ENCODE data around the gene TANC2. TPM values are rescaled to one million over a fixed set of nuclear protein-coding genes. Genes with fewer than 3 reads are reported as not detected.

TANC2 gene
- total RNA-seq, 1 experiment from 2014 or later: 53.2 TPM

DNA sequence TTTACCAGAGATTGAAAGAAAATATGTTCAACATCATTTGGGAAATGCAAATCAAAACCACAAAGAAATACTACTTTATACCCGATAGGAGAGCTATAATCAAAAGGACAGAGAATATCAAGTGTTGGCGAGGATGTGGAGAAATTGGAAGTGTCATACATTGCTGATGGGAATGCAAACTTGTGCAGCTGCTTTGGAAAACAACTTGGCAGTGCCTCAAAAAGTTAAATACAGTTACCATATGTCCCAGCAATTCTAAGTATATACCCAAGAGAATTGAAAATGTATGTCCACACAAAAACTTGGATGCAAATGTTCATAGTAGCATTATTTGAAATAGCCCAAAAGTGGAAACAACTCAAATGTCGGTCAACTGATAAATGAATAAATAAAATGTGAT lies 17.0 kb upstream of the TANC2 start (continued):
- TF ChIP-seq, protein P1, sequence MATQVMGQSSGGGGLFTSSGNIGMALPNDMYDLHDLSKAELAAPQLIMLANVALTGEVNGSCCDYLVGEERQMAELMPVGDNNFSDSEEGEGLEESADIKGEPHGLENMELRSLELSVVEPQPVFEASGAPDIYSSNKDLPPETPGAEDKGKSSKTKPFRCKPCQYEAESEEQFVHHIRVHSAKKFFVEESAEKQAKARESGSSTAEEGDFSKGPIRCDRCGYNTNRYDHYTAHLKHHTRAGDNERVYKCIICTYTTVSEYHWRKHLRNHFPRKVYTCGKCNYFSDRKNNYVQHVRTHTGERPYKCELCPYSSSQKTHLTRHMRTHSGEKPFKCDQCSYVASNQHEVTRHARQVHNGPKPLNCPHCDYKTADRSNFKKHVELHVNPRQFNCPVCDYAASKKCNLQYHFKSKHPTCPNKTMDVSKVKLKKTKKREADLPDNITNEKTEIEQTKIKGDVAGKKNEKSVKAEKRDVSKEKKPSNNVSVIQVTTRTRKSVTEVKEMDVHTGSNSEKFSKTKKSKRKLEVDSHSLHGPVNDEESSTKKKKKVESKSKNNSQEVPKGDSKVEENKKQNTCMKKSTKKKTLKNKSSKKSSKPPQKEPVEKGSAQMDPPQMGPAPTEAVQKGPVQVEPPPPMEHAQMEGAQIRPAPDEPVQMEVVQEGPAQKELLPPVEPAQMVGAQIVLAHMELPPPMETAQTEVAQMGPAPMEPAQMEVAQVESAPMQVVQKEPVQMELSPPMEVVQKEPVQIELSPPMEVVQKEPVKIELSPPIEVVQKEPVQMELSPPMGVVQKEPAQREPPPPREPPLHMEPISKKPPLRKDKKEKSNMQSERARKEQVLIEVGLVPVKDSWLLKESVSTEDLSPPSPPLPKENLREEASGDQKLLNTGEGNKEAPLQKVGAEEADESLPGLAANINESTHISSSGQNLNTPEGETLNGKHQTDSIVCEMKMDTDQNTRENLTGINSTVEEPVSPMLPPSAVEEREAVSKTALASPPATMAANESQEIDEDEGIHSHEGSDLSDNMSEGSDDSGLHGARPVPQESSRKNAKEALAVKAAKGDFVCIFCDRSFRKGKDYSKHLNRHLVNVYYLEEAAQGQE (IDR thresholded peaks at IDR 0.05; ENCODE audit: low read depth): no peak
- TF ChIP-seq CEBPB (IDR thresholded peaks at IDR 0.05; ENCODE audit: low read depth): no peak
- TF ChIP-seq, protein P2, sequence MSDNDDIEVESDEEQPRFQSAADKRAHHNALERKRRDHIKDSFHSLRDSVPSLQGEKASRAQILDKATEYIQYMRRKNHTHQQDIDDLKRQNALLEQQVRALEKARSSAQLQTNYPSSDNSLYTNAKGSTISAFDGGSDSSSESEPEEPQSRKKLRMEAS (IDR thresholded peaks at IDR 0.05): no peak
- TF ChIP-seq POLR2A (IDR thresholded peaks at IDR 0.05; ENCODE audit: borderline replicate concordance, extremely low read depth, insufficient read depth, insufficient read length): no peak
- TF ChIP-seq ELF1 (IDR thresholded peaks at IDR 0.05; ENCODE audit: borderline replicate concordance, low read depth): no peak
- TF ChIP-seq JUND (IDR thresholded peaks at IDR 0.05): no peak
- TF ChIP-seq, protein P3, sequence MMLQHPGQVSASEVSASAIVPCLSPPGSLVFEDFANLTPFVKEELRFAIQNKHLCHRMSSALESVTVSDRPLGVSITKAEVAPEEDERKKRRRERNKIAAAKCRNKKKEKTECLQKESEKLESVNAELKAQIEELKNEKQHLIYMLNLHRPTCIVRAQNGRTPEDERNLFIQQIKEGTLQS (IDR thresholded peaks at IDR 0.05): no peak

DNA sequence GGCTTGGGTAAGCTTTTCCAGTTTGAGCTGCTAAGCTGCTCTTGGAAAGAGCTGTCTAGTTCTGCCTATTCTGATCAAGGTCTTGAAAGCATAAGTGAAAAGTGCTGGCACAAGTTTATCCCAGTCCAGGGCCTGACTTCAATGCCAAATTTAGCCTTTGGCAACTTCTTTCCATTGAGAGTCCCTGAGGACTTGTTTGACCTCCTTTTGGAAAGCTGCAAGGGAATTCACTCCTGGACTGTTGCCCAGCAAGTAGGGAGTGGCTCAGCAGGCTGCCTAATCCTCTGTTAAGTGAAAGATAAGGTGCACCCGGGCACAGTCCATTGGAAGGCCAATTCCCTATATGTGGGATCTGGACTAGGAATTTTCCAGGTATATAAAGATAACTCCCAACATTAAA lies 16.0 kb upstream of the TANC2 start:
- no peak overlapping the region for H3K27ac ChIP-seq (ENCODE audit: low read depth, low read length)
- POLR2A ChIA-PET: no interaction called here
- intact Hi-C loops (cut with micrococcal nuclease): no loop called here
- TF ChIP-seq, protein P4, sequence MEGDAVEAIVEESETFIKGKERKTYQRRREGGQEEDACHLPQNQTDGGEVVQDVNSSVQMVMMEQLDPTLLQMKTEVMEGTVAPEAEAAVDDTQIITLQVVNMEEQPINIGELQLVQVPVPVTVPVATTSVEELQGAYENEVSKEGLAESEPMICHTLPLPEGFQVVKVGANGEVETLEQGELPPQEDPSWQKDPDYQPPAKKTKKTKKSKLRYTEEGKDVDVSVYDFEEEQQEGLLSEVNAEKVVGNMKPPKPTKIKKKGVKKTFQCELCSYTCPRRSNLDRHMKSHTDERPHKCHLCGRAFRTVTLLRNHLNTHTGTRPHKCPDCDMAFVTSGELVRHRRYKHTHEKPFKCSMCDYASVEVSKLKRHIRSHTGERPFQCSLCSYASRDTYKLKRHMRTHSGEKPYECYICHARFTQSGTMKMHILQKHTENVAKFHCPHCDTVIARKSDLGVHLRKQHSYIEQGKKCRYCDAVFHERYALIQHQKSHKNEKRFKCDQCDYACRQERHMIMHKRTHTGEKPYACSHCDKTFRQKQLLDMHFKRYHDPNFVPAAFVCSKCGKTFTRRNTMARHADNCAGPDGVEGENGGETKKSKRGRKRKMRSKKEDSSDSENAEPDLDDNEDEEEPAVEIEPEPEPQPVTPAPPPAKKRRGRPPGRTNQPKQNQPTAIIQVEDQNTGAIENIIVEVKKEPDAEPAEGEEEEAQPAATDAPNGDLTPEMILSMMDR (IDR thresholded peaks at IDR 0.05 in 2 of 3, conservative IDR thresholded peaks at IDR 0.05 in 1 of 3; ENCODE audit: borderline replicate concordance in 1 of 3, insufficient read depth in 1 of 3, low read depth in 2 of 3, low read length in 2 of 3): no peak
- TF ChIP-seq CBX3 (IDR thresholded peaks at IDR 0.05; ENCODE audit: low read depth) (peak; percentile 81; the same call in 1 of the 2 replicates), SRF (IDR thresholded peaks at IDR 0.05; ENCODE audit: low read depth) (peak; percentile 74), POLR2AphosphoS5 (IDR thresholded peaks at IDR 0.05; ENCODE audit: low read depth, low read length) (peak; percentile 33; the same call in 1 of the 2 replicates), EGR1 (IDR thresholded peaks at IDR 0.05; ENCODE audit: low read depth) (no peak), TCF7L2 (IDR thresholded peaks at IDR 0.05; ENCODE audit: borderline replicate concordance, extremely low read depth, insufficient read depth, insufficient read length) (peak; percentile 35), CEBPB (IDR thresholded peaks at IDR 0.05; ENCODE audit: low read depth) (no peak), ZFX (IDR thresholded peaks at IDR 0.05) (no peak), FOSL1 (IDR thresholded peaks at IDR 0.05; ENCODE audit: low read depth) (no peak)
- TF ChIP-seq, protein P3 (IDR thresholded peaks at IDR 0.05): no peak
- TF ChIP-seq, protein P2 (IDR thresholded peaks at IDR 0.05): no peak
- TF ChIP-seq, protein P1 (IDR thresholded peaks at IDR 0.05; ENCODE audit: low read depth): no peak

More for the DNA sequence above, 16.0 kb upstream of the TANC2 start:
- no peak overlapping the region for H3K4me3 ChIP-seq (replicated peaks in 1 of 2; ENCODE audit: low read depth in 1 of 2, low read length in 2 of 2)
- no TSS peak for BruUV-seq (replicated peaks)
- H3K36me3 ChIP-seq (ENCODE audit: control insufficient read depth in 1 of 2, insufficient read depth in 2 of 2, low read length in 2 of 2): no peaks in the 10 kb centered on the region
- peaks cover 13 to 15% of the 10 kb centered on the region in 2 experiments for H3K4me1 ChIP-seq (ENCODE audit: control insufficient read depth in 1 of 2, insufficient read depth in 2 of 2, low read length in 2 of 2)
- CTCF ChIA-PET: no interaction called here
- peak; percentile 80 for ATAC-seq
- no peak overlapping the region for H3K9ac ChIP-seq (ENCODE audit: low read length)
- no peaks in the 10 kb centered on the region for H3K79me2 ChIP-seq (ENCODE audit: insufficient read depth, low read length)
- peak overlapping the region; percentile 1 for H2AFZ ChIP-seq (ENCODE audit: low read depth, low read length, poor library complexity, severe bottlenecking)
- no peaks in the 10 kb centered on the region for H3K9me2 ChIP-seq (ENCODE audit: insufficient read depth)
- H3K27me3 ChIP-seq (ENCODE audit: insufficient read depth, low read length): no peaks in the 10 kb centered on the region
- peak overlapping the region; percentile 30; the same call in 1 of the 2 replicates for H3K4me2 ChIP-seq (ENCODE audit: low read length)
- RAD21 ChIA-PET (ENCODE audit: low non-redundant PET in 1 of 2, low total read pairs in 2 of 2, uncharacterized antibody in 2 of 2, unreplicated experiment in 2 of 2): no interaction called here
- no peak for DNase-seq (ENCODE audit: low read depth, low spot score)
- H4K20me1 ChIP-seq (ENCODE audit: insufficient read depth): no peaks in the 10 kb centered on the region
- H3K9me3 ChIP-seq (ENCODE audit: control insufficient read depth in 1 of 2, insufficient read depth in 1 of 2, low read depth in 1 of 2, low read length in 2 of 2): no peaks in the 10 kb centered on the region

Measured in HCT116 (cell line).